ENCODE data around the gene CD80. TPM values are rescaled to one million over a fixed set of nuclear protein-coding genes. Genes with fewer than 3 reads are reported as not detected.

Gene CD80
- total and polyA plus RNA-seq, 9 of the 15 experiments (the other 6 are each of a cell fraction or from before 2014, with no cell fraction given): 3.0 to 8.2 (median 5.7) TPM

DNA sequence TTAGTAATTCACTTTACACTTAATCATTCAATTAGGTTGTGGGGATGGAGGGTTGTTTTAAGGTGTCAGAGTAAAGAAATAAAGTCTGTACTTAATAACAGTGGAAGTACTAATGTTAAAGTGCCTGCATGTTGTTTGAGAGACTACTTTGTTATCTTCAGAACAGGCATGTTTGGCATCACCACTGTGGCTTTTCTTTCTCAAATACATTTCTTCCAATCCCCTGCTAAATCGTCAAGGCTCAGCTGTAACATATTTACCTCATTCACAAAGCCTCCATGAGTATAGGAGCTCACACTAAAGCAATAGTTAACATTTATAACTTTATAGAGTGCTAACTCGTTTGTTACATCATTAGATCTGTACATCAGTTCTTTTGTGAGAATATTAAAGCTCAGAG is 58.5 kb downstream of the CD80 start (continued):
- TF ChIP-seq, protein P1, sequence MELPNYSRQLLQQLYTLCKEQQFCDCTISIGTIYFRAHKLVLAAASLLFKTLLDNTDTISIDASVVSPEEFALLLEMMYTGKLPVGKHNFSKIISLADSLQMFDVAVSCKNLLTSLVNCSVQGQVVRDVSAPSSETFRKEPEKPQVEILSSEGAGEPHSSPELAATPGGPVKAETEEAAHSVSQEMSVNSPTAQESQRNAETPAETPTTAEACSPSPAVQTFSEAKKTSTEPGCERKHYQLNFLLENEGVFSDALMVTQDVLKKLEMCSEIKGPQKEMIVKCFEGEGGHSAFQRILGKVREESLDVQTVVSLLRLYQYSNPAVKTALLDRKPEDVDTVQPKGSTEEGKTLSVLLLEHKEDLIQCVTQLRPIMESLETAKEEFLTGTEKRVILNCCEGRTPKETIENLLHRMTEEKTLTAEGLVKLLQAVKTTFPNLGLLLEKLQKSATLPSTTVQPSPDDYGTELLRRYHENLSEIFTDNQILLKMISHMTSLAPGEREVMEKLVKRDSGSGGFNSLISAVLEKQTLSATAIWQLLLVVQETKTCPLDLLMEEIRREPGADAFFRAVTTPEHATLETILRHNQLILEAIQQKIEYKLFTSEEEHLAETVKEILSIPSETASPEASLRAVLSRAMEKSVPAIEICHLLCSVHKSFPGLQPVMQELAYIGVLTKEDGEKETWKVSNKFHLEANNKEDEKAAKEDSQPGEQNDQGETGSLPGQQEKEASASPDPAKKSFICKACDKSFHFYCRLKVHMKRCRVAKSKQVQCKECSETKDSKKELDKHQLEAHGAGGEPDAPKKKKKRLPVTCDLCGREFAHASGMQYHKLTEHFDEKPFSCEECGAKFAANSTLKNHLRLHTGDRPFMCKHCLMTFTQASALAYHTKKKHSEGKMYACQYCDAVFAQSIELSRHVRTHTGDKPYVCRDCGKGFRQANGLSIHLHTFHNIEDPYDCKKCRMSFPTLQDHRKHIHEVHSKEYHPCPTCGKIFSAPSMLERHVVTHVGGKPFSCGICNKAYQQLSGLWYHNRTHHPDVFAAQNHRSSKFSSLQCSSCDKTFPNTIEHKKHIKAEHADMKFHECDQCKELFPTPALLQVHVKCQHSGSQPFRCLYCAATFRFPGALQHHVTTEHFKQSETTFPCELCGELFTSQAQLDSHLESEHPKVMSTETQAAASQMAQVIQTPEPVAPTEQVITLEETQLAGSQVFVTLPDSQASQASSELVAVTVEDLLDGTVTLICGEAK (IDR thresholded peaks at IDR 0.05): no peak
- TF ChIP-seq, protein P1 (CRISPR knock-in tag; IDR thresholded peaks at IDR 0.05): no peak
- TF ChIP-seq NFRKB (IDR thresholded peaks at IDR 0.05; ENCODE audit: low read depth): no peak
- TF ChIP-seq MEF2A (IDR thresholded peaks at IDR 0.05; ENCODE audit: control insufficient read depth, low read depth, low read length): no peak
- TF ChIP-seq, protein P2, sequence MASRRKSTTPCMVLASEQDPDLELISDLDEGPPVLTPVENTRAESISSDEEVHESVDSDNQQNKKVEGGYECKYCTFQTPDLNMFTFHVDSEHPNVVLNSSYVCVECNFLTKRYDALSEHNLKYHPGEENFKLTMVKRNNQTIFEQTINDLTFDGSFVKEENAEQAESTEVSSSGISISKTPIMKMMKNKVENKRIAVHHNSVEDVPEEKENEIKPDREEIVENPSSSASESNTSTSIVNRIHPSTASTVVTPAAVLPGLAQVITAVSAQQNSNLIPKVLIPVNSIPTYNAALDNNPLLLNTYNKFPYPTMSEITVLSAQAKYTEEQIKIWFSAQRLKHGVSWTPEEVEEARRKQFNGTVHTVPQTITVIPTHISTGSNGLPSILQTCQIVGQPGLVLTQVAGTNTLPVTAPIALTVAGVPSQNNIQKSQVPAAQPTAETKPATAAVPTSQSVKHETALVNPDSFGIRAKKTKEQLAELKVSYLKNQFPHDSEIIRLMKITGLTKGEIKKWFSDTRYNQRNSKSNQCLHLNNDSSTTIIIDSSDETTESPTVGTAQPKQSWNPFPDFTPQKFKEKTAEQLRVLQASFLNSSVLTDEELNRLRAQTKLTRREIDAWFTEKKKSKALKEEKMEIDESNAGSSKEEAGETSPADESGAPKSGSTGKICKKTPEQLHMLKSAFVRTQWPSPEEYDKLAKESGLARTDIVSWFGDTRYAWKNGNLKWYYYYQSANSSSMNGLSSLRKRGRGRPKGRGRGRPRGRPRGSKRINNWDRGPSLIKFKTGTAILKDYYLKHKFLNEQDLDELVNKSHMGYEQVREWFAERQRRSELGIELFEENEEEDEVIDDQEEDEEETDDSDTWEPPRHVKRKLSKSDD (conservative IDR thresholded peaks at IDR 0.05; ENCODE audit: low read length): no peak
- TF ChIP-seq BRD9 (IDR thresholded peaks at IDR 0.05; ENCODE audit: low read depth, partially characterized antibody): no peak

All from K562 (cell line).